NCI-H146 treated with DMSO at 0.1 percent for 48 hours (cell line): Measurements from ENCODE around the gene YRDC.
A peak's percentile ranks its signal among the peaks of the same experiment; 100 is the strongest.

Source experiments
- DNase-seq: peaks from one replicate; lab custom pipeline; 2025; ENCODE audit not compliant: unreplicated experiment; lab: John Stamatoyannopoulos, UW

The YRDC gene, protein sequence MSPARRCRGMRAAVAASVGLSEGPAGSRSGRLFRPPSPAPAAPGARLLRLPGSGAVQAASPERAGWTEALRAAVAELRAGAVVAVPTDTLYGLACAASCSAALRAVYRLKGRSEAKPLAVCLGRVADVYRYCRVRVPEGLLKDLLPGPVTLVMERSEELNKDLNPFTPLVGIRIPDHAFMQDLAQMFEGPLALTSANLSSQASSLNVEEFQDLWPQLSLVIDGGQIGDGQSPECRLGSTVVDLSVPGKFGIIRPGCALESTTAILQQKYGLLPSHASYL

DNA sequence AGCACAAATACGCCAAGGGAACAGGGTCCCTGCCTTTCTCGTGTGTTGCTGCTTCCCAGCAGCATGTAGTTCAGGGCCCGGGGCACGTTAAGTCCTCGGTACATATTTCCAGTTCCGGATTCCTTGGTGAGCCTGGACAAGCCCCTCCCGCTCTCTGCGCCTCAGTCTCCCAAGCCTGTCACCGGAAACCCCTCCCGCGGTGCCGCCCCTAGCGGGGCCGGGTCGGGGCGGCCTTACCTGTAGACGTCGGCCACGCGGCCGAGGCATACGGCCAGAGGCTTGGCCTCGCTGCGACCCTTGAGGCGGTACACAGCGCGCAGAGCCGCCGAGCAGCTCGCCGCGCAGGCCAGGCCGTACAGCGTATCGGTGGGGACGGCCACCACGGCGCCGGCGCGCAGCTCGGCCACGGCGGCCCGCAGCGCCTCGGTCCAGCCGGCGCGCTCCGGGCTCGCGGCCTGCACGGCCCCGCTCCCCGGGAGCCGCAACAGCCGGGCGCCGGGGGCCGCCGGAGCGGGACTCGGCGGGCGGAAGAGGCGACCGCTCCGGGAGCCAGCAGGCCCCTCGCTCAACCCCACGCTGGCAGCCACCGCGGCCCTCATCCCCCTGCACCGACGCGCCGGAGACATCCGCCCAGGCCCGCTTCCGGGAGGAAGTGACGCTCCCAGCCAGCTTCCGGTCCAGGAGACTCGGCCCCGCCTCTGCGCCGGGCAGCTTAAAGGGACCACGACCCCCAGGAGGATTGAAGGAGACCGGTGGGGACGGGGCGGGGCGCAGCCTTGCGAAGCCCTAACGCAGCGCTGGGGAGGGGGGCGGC, at the start of gene YRDC, which contains the start of gene C1orf122:
Gene YRDC, minus strand, starts transcription at position 654 of the 814 bp plus-strand sequence. Its CDS starts 28 bp downstream, at position 626.
Gene C1orf122, plus strand, starts transcription at position 236 of the 814 bp plus-strand sequence. CDS start 615 bp downstream, outside the sequence.
- peak; percentile 73 for DNase-seq

GRCh38 chr1:37854406-37854805, 46.4 kb upstream of the YRDC start:
- no peak for DNase-seq

GRCh38 chr1:37853157-37853556, 45.1 kb upstream of the YRDC start:
- no peak for DNase-seq

DNA sequence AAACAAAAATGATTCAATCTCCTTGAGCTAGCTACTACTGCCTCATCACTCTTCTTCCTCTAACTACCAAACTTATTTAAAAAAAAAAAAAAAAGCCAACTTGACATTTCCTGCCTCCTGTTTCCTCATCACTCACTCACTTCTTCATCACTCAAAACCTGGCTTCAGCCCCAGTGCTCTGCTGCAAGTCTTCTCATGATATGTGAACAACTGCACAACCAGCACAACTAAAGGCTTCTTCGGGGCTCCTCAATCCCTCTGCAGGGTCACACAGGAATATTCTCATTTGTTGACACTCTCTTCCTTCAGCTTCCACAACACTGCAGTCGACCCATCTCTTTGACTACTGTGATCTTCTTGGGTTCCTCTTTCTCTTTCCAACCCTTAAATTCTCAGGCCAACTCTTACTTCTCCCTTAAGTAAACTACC, 43.8 kb upstream of the YRDC start:
- DNase-seq = no peak

DNA sequence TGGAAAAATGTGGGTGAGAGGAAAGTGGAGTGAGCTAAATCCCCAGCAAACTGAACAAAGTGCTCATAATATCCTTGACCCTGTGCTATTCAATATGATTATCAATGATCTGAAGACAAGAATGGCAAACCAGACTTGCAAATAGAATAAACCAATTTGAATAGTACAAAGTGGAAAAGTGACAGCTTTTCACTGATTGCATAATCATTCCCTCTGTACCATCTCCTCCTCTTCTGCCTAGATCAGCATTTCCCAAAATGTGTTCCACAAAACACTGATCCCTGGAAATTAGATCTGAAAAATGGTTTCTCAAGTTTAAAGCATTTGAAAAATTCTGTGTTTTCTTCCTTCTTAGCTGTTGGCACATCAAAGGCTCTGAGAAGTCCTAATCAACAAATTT, 43.3 kb upstream of the YRDC start:
- DNase-seq = no peak

DNA sequence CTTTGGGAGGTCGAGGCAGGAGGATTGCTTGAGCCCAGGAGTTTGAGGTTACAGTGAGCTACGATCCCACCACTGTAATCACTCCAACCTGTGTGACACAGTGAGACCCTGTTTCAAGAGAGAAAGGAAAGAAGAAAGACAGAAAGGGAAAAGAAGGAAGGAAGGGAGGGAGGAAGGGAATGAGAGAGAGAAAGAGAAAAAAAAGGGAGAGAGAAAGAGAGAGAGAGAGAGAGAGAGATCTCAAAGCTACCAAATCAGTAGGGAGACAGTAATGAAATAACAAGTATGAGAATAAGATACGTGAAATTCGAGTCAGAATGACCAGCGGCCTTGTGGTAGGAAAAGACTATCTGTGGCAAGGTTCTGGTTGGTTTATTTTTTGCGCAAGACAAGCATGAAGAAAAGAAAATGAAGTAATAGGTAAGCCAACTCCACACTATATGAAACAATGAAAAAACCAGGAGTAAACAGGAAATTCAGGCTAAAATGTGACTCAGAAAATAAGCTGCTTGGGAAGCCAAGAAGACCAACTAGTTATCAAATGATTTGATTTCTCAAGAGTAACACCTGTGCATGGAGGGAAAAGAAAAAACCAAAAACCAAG, 42.4 kb upstream of the YRDC start:
- DNase-seq = no peak

- DNase-seq = no peak
Measured at GRCh38 chr1:37849480-37849879, 41.5 kb upstream of the YRDC start.

- DNase-seq = no peak
Measured at GRCh38 chr1:37846647-37847339, 38.8 kb upstream of the YRDC start.

DNA sequence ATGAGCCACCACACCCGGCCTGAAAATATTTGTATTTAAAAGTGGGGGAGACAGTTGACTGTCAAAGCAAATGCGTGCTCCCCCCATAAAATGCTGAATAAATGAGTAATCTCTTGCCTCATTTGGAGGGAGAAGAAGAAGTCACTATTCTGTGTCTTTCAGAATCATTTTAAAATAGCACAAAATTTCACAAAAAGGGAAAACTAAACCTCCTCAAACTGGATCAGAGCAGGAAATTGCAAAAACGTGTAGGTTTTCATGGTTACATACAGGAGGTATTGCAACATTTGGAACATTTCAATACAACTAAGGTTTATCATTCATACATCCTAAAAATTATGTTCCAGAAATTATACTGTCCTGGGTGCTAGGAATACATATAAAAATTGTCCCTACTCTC, 37.8 kb upstream of the YRDC start:
- no peak for DNase-seq

DNA sequence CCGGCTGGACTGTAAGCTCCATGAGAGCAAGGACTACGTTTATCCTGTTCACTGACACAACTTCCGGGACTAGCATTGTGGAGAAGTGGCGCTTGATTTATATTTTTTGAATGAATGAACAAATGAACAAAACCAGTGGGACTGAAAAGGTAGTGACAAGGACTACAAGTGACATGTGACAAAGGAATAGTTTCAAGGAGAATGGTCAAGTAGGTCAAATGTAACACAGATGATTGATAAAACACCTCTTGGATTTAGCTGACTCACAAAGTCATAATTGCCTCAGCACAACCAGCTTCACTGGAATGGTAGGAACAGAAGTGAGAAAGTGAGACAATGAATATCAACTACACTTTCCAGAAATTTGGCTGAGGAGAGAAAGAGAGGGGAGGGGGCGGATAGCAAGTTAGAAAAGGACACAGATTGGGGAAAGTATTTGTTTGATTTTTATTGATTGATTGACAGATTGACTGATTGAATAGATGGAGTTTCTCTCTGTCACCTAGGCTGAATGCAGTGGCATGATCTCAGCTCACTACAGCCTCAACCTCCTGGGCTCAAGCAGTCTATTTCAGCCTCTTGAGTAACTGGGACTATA, 37.1 kb upstream of the YRDC start:
- no peak for DNase-seq

DNA sequence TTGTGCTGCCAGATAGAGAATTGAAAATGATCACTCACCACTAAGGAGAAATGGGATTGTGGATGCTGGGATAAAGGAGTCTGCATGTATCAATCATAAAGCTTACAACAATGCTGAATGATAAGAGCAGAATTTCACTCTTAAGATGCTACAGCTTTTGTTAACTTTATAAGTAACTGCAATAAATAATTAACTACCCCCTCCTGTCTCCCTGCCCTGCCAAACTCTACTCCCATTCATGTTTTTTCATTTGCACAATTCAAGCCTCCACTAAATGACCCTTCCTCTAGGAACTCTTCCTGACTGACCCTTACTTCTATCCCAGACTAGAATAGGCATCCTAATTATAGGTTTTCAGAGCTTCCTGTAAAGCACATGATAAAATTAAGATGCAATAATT, 36.5 kb upstream of the YRDC start:
- no peak for DNase-seq

DNA sequence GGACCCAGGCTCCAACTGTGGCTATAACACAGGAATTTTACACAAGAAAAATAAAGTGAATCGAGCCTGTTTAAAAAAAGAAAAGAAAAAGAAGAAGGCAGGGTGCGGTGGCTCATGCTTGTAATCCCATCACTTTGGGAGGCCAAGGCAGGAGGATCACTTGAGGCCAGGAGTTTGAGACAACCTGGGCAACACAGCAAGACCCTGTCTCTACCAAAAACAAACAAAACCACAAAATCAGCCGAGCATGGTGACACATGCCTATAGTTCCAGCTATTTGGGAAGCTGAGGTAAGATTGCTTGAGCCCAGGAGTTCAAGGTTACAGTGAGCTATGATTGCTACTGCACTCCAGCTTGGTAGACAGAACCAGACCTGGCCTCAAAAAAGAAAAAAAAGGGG, 33.6 kb upstream of the YRDC start:
- DNase-seq = no peak

DNA sequence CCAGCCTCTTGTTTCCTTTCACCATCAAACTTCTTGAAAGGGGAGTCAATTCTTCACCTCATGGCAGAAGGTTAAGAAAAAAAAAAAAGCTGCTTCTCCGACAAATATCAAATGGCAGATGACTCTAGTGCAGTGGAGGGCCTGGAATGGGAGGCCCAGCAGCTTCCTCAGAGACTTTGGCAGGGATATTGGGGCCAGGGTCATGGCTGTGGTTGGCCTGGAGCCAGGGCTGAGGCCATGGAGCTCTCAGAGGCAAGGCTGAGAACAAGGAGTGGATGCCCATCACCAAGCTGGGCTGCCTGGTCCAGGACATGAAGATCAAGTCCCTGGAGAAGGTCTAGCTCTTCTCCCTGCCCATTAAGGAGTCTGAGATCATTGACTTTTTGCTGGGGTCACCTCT, 32.7 kb upstream of the YRDC start:
- no peak for DNase-seq

GRCh38 chr1:37839676-37840075, 31.7 kb upstream of the YRDC start:
- DNase-seq = no peak

- no peak for DNase-seq
Measured at GRCh38 chr1:37836788-37837187, 28.8 kb upstream of the YRDC start.

- DNase-seq = no peak
Measured at GRCh38 chr1:37831809-37832208, 23.8 kb upstream of the YRDC start.

GRCh38 chr1:37831109-37831508, 23.1 kb upstream of the YRDC start:
- no peak for DNase-seq

GRCh38 chr1:37828410-37829074, 20.5 kb upstream of the YRDC start:
- DNase-seq = no peak

DNA sequence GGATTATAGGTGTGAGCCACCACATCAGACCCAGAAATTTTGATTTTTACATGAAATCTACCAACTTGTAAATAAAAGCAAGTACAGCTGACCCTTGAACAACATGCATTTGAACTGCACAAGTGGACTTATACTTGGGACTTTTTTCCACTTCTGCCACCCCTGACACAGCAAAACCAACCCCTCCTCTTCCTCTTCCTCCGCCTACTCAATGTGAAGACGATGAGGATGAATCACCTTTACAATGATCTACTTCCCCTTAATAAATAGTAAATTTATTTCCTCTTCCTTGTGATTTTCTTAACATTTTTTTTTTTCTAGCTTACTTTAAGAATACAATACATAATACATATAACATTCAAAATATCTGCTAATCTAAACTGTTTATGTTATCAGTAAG, 17.5 kb upstream of the YRDC start:
- DNase-seq = no peak

GRCh38 chr1:37824001-37824400, 16.0 kb upstream of the YRDC start:
- no peak for DNase-seq
